HL-60 (cell line): ENCODE results near the gene STPG2.

Source experiments
- CTCF ChIP-seq: IDR thresholded peaks from one replicate; pipeline ENCODE4 v1.5.1; 2011; ENCODE audit warnings: low read length, control low read depth, inconsistent platforms; ENCODE audit not compliant: insufficient read depth
- POLR2AphosphoS5 ChIP-seq: IDR thresholded peaks from 2 replicates; pipeline ENCODE4 v1.6.1; 2012; ENCODE audit warnings: low read depth
- REST ChIP-seq: IDR thresholded peaks from 2 replicates; pipeline ENCODE4 v1.6.1; 2012; ENCODE audit warnings: low read depth; ENCODE audit not compliant: insufficient replicate concordance

- no peak for TF ChIP-seq CTCF
- no peak for TF ChIP-seq POLR2AphosphoS5
- no peak for TF ChIP-seq REST
Observed at GRCh38 chr4:98162696-98163095, 19.4 kb upstream of the STPG2 start.
